ENCODE measurements around the gene STXBP6.
"Not testable (repeated sequence)": the region's sequence is repeated elsewhere in the genome, so short reads cannot be mapped to it uniquely, and the experiment has no call there.

The STXBP6 gene

GRCh38 chr14:24817212-24818057, 232.5 kb downstream of the STXBP6 start:
- no peak for DNase-seq

GRCh38 chr14:24816929-24817211, 233.1 kb downstream of the STXBP6 start:
- DNase-seq = no peak

GRCh38 chr14:24816011-24816928, 233.7 kb downstream of the STXBP6 start:
- no peak for DNase-seq

GRCh38 chr14:24815543-24815942, 234.4 kb downstream of the STXBP6 start:
- no peak for DNase-seq

GRCh38 chr14:24814944-24815343, 235.0 kb downstream of the STXBP6 start:
- no peak for DNase-seq

GRCh38 chr14:24814346-24814745, 235.6 kb downstream of the STXBP6 start:
- DNase-seq = no peak

GRCh38 chr14:24813819-24814259, 236.1 kb downstream of the STXBP6 start:
- DNase-seq = no peak

- no peak for DNase-seq
Measured at GRCh38 chr14:24813089-24813815, 236.7 kb downstream of the STXBP6 start.

- no peak for DNase-seq
Measured at GRCh38 chr14:24809135-24809534, 240.8 kb downstream of the STXBP6 start.

GRCh38 chr14:24808412-24808811, 241.5 kb downstream of the STXBP6 start:
- no peak for DNase-seq

- no peak for DNase-seq
Measured at GRCh38 chr14:24806061-24806678, 243.8 kb downstream of the STXBP6 start.

- DNase-seq = no peak
Measured at GRCh38 chr14:24804552-24805212, 245.3 kb downstream of the STXBP6 start.

GRCh38 chr14:24803933-24804494, 245.9 kb downstream of the STXBP6 start:
- no peak for DNase-seq

- not testable (repeated sequence) for DNase-seq
Measured at GRCh38 chr14:24803426-24803825, 246.5 kb downstream of the STXBP6 start.

GRCh38 chr14:24802236-24802635, 247.7 kb downstream of the STXBP6 start:
- DNase-seq = no peak

GRCh38 chr14:24801024-24801423, 248.9 kb downstream of the STXBP6 start:
- DNase-seq = no peak

GRCh38 chr14:24798911-24799462, 251.0 kb downstream of the STXBP6 start:
- no peak for DNase-seq

GRCh38 chr14:24795406-24795805, 254.5 kb downstream of the STXBP6 start:
- DNase-seq = no peak

- no peak for DNase-seq
Measured at GRCh38 chr14:24794644-24795305, 255.2 kb downstream of the STXBP6 start.

- DNase-seq = no peak
Measured at GRCh38 chr14:24790196-24790595, 259.8 kb downstream of the STXBP6 start.

- DNase-seq = no peak
Measured at GRCh38 chr14:24789378-24789884, 260.5 kb downstream of the STXBP6 start.

Data from activated CD4-positive, CD25-positive, alpha-beta regulatory T cell treated with anti-CD3 and anti-CD28 coated beads, Interleukin-2, amount 50 U/mL, for 72 hours (primary cell).